ENCODE results near the gene CDC25B.
"Not testable (repeated sequence)": the region's sequence is repeated elsewhere in the genome, so short reads cannot be mapped to it uniquely, and the experiment has no call there.

CDC25B gene

DNA sequence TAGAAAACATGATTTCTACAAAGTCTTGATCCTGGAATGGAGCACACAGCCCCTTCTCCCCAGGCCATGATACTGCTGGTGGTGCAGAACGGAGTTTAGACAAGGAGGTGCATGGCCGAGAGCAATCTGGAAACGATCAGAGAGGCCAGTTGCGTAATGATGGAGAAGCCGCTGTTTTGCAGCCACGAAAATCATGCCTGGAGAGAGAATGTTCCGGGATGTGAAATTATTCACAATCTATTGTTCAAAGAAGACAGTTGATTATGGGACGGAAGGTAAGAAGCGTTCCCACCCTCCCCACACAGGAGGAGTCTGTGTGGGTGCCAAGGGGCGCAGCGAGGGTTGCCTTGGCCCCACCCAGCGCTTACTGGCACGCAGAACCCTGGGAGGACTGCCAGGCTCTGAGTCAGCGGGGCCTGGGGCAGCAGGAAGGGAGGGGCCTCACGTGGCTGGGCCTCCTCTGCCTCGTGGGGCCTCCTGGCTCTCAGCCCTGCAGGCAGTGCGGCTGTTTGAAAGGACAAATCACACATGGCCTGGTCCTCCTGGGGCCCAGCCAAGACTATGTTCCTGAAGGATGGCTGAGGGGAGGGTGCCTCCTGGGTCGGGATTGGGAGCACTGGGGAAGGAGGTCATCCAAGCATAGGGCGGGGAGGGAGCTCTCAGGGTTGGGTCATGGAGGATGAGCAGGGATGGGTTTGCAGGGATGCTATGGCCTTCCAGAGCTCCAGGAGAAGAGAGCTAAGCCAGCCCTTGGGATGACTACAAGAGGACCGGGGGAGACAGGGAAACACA, 15.6 kb downstream of the CDC25B start:
- peak; percentile 88 for DNase-seq

DNA sequence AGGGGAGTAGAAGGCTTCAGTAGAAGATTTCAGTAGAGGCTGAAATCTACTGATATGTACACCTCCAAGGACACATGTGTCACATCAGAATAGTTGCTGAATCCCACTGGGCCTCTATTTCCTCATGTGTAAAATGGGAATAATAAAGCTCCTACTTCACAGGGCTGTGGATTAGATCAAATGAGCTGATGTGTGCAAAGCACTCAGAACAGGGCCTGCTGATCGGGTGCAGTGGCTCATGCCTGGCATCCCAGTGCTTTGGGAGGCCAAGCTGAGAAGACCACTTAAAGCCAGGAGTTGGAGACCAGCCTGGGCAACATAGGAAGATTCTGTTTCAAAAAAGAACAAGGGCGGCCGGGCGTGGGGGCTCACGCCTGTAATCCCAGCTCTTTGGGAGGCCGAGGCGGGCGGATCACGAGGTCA, 16.2 kb downstream of the CDC25B start:
- DNase-seq: no peak

DNA sequence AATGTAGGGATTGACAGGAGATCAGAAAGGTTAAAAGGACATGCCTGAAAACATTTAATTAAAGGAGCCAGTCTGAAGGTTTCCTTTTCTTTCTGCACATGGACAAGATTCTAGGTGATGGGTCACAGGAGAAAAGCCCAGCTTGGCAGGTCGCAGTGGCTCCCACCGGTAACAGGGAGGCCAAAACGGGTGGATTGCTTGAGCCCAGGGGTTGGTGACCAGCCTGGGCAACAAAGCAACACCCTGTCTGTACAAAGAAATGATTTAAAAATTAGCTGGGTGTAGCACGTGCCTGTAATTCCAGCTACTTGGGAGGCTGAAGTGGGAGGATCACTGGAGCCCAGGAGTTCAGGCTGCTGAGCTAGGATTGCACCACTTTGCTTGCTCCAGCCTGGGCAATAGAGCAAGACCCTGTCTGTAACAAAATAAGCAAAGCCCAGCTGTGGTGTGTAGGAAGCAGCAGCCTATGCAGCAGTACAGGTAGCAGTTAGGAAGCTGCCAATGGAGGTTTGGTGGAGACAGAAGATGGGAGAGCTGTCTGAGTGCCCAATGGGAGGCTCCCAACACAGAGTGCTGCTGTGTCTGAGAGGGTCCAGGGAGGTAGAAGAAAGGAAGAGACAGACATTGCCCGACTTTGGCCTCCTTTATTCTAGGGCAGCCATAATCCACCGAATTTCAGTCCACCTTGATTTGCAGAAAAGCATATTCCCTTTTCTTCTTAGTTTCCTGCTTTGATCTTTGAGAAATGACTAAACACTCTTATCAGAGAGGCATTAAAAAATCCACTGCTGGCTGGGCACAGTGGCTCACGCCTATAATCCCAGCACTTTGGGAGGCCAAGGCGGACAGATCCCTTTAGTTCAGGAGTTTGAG, 17.1 kb downstream of the CDC25B start:
- DNase-seq: no peak

DNA sequence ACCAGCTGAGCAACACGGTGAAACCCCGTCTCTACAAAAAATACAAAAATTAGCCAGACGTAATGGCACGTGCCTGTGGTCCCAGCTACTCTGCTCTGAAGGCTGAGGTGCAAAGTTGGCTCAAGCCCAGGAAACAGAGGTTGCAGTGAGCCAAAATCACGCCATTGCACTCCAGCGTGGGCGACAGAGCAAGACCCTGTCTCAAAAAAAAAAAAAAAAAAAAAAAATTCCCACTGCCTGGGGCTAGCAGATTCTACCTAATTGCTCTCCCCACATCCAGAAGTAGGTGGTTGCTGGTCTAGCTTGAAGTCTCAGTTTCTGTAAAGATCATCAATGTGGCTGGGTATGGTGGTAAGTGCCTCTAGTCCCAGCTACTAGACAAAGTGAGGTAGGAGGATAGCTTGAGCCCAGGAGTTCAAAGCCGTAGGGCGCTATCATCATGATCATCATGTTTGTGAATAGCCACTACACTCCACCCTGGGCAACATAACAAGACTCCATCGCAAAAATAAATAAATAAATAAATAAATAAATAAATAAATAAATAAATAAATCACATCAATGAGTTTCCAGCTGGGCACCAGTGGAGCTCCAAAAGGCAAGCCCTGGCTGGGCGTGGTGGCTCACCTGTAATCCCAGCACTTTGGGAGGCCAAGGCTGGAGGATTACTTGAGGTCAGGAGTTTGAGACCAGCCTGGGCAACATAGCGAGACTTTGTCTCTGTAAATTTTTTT, 17.9 kb downstream of the CDC25B start:
- no peak for DNase-seq

DNA sequence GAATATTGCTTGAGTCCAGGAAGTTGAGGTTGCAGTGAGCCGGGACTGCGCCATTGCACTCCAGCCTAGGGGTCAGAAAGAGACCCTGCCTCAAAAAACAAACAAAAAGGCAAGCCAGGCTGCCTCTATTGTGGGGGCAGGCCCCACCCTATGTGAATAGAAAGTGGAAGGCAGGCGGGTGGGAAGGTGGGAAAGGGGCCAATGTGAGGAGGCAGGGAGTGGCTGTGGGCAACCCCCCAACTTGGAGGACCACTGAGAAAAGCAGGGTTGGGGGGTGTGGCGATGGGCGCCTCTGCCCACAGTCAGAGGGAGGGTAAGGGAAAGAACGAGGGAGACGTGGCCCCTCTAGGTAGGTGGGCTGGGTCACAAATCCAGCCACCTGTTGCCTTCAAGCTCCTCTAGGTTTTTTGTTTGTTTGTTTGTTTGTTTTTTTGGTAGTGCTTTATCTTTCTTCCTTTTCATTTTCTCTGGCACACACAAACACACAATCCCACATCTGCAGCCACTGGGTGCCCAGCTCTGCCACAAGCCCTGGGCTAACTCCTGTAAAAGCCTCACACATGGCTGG, 18.9 kb downstream of the CDC25B start:
- no peak for DNase-seq

DNA sequence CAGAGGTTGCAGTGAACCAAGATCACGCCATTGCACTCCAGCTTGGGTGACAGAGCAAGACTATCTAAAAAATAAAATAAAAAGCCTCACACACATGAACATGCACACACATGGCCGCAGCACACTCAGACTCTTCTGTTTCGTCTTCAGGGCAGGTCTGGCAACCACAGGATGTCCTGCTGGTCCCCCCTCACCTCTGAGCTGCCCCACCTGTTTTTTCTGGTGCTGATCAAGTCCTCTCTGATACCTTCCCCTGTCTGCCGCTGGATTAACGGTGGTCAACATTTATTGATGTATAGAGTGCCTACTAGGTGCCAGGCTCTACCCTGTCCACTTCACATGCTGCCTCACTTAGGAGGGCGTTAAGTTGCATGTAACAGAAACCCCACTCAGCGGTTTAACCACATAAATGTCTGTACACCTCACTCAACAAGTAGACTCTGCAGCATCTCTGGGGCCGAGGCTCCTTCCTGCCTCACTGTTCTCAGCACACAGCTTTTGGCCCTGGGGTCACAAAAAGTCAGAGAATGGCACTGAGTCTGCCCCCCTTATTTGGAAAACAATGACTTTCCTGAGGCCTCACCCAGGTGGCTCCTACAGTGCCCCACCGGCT, 19.7 kb downstream of the CDC25B start:
- no peak for DNase-seq

DNA sequence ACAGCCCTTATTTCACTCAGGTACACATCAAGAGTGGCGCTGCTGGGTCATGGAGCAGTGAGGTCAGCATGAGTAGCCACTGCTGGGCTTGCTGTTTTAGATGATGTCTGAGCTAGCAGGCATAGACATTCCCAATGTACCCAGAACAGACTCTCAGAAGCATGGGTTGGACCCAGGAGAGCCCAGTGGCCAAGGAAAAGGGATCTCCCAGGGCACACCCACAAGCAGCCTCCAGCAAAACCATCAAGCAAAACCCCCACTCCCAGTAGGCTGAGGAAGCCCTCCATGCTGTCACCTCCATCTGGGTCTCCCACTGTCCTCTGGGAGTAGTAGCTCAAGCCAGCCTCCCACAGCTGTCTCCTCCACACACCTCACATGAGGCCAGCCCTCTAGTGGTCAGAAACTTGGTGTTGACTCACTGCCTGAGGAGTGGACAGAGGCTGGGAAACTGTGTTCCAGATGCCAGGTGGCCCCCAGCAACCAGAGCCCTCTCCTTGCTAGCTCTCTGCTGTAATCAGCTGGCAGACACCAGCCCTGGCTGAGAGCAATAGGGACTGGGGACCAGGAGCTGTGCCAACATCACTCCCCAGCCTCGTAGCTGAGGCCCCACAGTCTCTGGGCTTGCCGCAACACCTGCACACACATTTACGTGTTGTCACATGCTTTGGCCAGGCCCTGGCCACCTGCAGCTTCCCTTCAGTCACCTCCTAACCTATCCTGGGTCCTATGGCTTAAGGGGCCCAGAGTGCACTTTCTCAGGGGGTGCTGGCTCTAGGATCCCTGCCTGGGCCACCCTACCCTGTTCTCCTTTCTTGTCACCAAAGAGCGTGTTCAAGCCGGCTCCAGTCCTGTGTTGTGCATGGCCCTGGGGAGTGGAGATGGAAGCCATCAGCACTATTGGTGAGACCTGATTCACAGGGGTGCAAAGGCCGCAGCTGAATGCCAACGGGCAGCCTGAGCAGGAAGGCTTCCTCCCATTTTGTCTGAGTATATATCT, 22.3 kb downstream of the CDC25B start:
- no peak for DNase-seq

DNA sequence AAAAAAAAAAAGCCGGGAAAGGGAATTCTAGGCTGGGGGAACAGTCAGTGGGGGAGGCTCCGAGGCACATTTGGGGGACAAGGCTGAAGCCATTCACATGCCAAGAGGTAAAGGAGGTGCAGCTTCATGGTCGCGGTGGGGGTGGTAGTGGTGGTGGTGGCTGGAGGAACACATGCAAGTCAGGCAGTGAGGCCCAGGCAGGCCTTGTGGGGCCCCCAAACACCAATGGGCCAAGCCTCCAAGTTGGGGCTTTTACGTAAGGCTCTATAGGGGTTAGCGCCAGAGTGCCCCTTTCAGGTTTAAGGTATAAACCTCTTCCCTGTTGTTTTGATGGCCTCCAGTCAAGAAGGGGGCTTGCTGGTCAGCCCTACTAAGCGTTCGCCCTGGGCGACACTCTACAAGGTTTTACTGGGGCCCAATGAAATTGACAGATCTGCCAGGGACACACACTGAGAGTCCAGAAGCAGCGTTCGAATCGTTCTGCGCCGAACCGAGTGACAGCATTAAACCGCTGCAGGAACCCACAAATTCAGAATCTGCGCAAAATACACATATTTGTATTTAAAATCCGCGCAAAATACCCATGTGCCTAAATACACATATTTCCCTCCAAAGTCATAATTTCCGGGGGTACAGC, 23.4 kb downstream of the CDC25B start:
- no peak for DNase-seq

DNA sequence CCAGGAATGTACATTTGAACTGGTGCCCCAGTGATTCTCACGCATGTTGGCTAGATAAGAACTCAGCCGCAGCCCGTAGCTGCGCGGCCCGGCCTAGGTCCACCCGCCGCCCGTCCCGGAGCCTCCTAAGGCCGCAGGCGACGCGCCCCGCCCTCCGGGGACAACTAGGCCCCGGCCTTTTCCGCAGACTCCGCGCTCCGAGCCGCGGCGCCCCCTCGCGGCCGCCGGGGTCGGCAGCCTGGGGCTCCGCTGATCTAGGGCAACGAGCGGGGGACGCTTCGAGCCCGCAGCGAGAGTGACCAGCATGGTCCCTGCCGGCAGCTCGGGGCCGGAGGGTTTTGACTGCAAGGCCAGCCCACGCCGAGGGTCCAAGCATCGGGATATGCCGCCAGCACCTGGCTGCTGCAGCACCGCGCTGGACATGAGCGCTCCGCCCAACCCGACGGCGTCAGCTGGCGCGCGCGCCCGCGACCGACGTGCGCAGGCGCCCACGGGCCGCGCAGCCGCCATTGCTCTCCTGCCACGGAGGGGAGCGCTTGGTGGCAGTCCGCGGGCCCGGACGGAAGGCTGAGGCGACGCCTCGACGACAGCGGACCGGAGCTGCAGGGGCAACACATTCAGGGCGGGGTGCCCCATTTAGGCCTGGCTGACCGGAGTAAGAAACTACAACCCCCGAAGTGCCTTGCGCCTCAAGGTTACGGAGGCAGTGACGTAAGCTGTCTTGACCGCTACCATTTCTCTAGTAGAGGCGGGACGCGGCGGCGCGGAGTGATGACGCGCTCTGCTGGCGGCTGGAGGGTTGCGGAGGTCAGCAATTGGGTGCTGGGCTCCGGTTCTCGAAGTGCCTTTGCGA, 24.2 kb downstream of the CDC25B start, which contains the start of gene AP5S1:
TSS of gene AP5S1 (plus strand) at position 500 of the 853 bp plus-strand sequence. CDS start 1,571 bp downstream, outside the sequence.
- peak; percentile 83 for DNase-seq

DNA sequence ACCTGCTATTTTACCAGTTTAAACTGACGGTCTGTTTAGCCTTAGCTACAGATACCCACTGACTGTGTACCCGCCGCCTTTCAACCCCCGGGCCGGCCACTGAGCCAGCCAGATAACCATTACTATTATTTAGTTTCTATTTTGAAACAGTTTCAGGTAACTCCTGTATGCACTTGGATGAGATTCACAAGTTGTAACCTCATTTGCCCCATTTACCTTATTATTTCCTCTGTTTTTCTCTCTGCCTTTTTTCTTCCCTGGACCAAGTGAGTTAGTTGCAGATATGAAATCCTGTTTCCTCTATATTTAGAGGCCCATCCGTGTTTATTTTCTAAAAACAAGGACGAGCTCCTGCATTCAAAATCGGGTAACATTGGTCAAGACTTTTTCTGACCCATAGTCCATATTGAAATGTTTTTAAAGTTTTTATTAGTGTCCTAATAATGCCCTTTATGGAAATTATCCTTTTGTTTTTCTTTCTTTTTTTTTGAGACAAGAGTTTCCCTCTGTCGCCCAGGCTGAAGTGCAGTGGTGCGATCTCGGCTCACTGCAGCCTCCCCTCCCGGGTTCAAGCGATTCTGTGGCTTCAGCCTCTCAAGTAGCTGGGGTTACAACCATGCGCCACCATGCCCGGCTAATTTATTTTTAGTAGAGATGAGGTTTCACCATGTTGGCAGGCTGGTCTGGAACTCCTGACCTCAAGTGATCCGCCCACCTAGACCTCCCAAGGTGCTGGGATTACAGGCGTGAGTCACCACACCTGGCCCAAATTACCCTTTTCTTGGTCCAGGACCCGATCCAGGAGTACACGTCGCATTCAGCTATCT, 25.0 kb downstream of the CDC25B start:
- no peak for DNase-seq

DNA sequence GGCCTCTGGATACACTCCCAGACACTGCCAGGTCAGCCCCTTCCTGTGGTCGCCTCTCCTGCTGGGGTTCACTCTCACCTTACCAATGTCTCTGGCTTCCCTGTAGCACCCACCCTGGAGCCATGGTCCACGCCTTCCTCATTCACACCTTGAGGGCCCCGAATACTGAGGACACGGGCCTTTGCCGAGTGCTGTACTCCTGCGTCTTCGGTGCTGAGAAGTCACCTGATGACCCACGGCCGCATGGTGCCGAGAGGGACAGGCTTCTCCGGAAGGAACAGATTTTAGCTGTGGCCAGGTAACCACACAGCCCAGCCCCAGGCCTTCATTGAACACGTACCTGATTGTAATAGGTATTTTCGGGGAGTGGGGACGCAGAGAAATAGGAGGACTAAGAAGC, 25.9 kb downstream of the CDC25B start:
- no peak for DNase-seq

DNA sequence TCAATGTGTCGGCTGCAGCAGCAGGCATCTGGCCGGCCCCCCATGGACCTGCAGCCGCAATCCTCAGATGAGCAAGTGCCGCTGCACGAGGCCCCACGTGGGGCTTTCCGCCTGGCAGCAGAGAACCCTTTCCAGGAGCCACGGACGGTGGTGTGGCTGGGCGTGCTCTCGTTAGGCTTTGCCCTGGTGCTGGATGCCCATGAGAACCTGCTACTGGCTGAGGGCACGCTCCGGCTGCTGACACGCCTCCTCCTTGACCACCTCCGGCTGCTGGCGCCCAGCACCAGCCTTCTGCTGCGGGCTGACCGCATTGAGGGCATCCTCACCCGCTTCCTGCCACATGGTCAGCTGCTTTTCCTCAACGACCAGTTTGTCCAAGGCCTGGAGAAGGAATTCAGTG, 27.8 kb downstream of the CDC25B start:
- DNase-seq: no peak

DNA sequence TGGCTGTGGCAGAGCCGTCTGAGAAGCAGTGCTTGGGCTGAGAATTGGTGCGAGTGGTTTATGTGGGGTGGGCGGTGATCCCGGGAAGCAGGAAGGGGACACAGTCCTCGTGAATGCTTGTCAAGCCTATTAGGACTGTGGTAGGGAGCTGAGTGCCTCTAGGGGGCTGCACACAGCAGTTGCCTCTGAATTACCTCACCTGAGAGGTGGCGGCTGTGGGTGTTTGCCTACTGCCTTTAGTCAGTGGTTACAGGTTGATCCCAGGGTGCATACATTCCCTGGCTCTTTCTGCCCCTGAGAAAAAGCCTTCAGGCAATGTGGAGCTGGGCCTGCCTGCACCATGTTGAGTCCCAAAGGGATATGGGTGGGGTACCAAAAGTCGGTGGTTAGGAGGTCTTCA, 29.4 kb downstream of the CDC25B start:
- no peak for DNase-seq

DNA sequence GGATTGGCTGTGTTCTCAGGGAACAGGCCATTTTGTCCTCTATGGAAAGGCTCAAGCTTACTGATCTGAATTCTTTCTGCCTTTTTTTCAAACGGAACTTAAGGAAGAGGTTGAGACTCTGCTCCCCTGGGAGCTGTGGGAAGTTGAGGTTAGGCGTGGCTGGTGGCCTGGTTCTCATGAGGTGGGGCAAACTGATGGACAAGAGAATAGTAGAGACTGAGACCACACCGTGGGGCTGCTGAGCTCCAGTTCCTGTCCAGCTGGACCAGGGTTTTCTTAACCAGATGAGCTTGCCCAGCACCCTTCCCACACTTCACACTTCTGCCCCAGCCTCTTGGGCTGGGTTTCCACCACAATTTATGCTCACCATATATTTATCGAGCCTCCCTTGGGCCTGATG, 30.3 kb downstream of the CDC25B start:
- DNase-seq: no peak

DNA sequence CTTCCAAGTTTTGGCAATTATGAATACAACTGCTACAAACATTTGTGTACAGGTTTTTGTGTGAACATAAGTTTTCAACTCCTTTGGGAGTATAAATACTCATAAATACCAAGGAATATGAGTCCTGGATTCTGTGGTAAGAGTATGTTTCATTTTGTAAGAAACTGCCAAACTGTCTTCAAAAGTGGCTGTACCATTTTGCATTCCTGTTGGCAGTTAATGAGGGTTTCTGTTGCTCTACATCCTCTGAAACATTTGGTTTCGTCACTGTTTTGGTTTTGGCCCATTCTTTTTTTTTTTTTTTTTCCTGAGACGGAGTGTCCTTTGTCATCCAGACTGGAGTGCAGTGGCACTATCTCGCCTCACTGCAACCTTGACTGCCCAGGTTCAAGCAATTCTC, 32.7 kb downstream of the CDC25B start:
- DNase-seq: no peak

DNA sequence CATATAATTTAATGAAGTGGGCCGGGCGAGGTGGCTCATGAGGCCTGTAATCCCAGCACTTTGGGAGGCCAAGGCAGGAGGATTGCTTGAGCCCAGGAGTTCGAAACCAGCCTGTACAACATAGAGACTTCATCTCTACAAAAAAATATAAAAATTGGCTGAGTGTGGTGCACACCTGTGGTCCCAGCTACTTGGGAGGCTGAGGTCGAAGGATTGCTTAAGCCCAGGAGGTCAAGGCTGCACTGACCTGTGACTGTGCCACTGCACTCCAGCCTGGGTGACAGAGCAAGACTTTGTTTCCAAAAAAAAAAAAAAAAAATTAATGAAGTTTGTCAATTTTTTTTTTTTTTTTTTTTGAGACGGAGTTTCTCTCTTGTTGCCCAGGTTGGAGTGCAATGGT, 33.8 kb downstream of the CDC25B start:
- DNase-seq: not testable (repeated sequence)

DNA sequence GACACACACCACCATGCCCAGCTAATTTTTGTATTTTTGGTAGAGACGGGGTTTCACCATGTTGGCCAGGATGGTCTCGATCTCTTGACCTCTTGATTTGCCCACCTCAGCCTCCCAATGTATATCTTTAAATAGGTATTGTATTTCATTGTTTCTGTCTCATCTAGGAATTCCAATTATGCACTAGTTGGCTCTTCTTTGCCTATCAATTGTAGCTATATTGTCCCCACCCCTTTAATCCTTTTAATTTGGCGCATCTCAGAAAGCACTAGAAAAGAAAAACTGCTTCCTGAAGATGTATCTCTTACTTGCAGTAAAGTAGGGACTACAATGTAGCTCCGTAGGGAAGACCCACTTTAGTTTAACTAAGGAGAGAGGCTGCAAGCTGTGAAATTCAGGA, 40.0 kb downstream of the CDC25B start:
- no peak for DNase-seq

DNA sequence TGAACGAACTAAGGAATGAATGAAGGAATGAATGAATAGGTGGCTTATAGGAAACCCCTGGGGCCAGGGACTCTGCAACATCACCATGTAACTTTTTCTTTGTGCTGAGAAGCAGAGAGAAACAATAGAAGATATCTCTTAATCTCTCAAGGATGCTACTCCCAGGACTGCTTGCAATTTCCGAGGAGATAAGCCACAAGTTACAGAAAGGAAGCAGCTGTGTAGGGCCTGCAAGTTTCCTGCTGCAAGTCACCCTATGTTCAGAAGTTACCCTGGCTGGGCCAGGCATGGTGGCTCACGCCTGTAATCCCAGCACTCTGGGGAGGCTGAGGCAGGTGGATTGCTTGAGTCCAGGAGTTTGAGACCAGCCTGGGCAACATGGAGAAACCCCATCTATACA, 43.2 kb downstream of the CDC25B start:
- DNase-seq: no peak

DNA sequence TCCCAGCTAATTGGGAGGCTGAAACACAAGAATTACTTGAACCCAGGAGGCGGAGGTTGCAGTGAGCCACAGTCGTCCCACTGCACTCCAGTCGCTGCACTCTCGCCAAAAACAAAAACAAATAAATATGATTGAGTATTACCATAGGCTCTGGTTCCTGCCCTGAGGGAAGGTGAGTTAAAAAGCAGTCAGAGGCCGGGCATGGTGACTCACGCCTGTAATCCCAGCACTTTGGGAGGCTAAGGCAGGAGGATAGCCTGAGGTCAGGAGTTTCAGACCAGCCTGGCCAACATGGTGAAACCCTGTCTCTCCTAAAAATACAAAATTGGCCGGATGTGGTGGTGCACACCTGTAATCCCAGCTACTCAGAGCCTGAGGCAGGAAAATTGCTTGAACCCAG, 44.1 kb downstream of the CDC25B start:
- DNase-seq: not testable (repeated sequence)
